ENCODE results near the gene POLR1B. TPM values are rescaled to one million over a fixed set of nuclear protein-coding genes. Genes with fewer than 3 reads are reported as not detected.
"Not testable (repeated sequence)": the region's sequence is repeated elsewhere in the genome, so short reads cannot be mapped to it uniquely, and the experiment has no call there.

POLR1B gene
- total RNA-seq, 4 donors from 2014 or later, result 10.0 to 12.4 (median 10.2) TPM

- WGBS, result 87% methylated on average over 8 of the region's 8 CpGs
- intact Hi-C loops (cut with DNase I), result loop anchor here (10.0 kb wide), 1 partner anchor 347 kb away; no protein-coding TSS in a partner anchor
- Histone ChIP-seq H3K4me1 (no peaks in the 10 kb centered on the region), H3K4me3 (no peak overlapping the region), H3K36me3 (no peaks in the 10 kb centered on the region), H3K27ac (replicated peaks in 1 of 4) (no peak overlapping the region), H3K9me3 (no peaks in the 10 kb centered on the region), H3K27me3 (no peaks in the 10 kb centered on the region)
- no peak for TF ChIP-seq POLR2A (IDR thresholded peaks at IDR 0.05; ENCODE audit: low read depth)
- TF ChIP-seq POLR2AphosphoS5 (IDR thresholded peaks at IDR 0.05), result no peak
- TF ChIP-seq, protein P1, sequence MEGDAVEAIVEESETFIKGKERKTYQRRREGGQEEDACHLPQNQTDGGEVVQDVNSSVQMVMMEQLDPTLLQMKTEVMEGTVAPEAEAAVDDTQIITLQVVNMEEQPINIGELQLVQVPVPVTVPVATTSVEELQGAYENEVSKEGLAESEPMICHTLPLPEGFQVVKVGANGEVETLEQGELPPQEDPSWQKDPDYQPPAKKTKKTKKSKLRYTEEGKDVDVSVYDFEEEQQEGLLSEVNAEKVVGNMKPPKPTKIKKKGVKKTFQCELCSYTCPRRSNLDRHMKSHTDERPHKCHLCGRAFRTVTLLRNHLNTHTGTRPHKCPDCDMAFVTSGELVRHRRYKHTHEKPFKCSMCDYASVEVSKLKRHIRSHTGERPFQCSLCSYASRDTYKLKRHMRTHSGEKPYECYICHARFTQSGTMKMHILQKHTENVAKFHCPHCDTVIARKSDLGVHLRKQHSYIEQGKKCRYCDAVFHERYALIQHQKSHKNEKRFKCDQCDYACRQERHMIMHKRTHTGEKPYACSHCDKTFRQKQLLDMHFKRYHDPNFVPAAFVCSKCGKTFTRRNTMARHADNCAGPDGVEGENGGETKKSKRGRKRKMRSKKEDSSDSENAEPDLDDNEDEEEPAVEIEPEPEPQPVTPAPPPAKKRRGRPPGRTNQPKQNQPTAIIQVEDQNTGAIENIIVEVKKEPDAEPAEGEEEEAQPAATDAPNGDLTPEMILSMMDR (IDR thresholded peaks at IDR 0.05), result no peak
- TF ChIP-seq EP300 (IDR thresholded peaks at IDR 0.05), result no peak
- DNase-seq (ENCODE audit: extremely low spot score), result no peak
Measured at GRCh38 chr2:112607680-112608438, 65.6 kb downstream of the POLR1B start.

DNA sequence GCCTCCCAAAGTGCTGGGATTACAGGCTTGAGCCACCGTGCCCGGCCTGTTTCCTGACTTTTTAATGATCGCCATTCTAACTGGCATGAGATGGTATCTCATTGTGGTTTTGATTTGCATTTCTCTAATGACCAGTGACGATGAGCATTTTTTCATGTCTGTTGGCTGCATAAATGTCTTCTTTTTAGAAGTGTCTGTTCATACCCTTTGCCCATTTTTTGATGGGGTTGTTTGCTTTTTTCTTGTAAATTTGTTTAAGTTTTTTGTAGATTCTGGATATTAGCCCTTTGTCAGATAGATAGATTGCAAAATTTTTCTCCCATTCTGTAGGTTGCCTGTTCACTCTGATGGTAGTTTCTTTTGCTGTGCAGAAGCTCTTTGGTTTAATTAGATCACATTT is 67.1 kb downstream of the POLR1B start:
- not testable (repeated sequence) for H3K27me3 ChIP-seq; H3K9me3 ChIP-seq; H3K4me3 ChIP-seq; DNase-seq (ENCODE audit: extremely low spot score); H3K27ac ChIP-seq (replicated peaks in 1 of 4); H3K4me1 ChIP-seq; H3K36me3 ChIP-seq
- intact Hi-C loops (cut with DNase I), result loop anchor here (10.0 kb wide), 1 partner anchor 345 kb away; no protein-coding TSS in a partner anchor
- WGBS, result 95% methylated on average over 4 of the region's 4 CpGs

GRCh38 chr2:112612283-112612682 is 70.0 kb downstream of the POLR1B start:
- H3K4me3 ChIP-seq; H3K27me3 ChIP-seq; H3K27ac ChIP-seq (replicated peaks in 1 of 4); H3K9me3 ChIP-seq; DNase-seq (ENCODE audit: extremely low spot score); H3K36me3 ChIP-seq; intact Hi-C loops (cut with DNase I); H3K4me1 ChIP-seq: not testable (repeated sequence)
- 87% methylated on average over 1 of the region's 1 CpG for WGBS

DNA sequence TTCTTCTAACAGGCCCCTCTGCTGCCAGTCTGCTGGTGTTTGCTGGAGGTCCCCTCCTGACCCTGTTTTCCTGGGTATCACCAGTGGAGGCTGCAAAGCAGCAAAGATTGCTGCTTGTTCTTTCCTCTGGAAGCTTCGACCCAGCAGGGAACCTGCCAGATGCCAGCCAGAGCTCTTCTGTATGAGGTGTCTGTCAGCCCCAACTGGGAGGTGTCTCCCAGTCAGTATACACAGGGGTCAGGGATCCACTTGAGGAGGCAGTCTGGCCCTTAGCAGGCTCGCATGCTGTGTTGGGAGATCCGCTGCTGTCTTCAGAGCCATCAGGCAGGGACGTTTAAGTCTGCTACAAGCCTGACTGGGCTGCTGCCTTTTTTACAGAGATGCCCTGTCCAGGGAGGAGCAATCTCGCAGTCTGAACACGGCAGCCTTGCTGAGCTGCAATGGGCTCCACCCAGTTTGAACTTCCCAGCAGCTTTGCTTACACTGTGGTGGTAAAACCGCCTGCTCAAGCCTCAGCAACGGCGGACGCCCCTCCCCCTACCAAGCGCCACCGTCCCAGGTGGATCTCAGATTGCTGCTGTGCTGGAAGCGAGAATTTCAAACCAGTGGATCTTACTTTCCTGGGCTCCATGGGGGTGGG is 72.1 kb downstream of the POLR1B start:
- H3K4me1 ChIP-seq, result no peaks in the 10 kb centered on the region
- no peak for DNase-seq (ENCODE audit: extremely low spot score)
- no peaks in the 10 kb centered on the region for H3K27me3 ChIP-seq
- 80% methylated on average over 5 of the region's 13 CpGs for WGBS
- H3K27ac ChIP-seq (replicated peaks in 1 of 4), result no peak overlapping the region
- intact Hi-C loops (cut with DNase I), result no loop called here
- TF ChIP-seq POLR2AphosphoS5 (IDR thresholded peaks at IDR 0.05), result no peak
- TF ChIP-seq, protein P1 (IDR thresholded peaks at IDR 0.05), result no peak
- no peak for TF ChIP-seq EP300 (IDR thresholded peaks at IDR 0.05)
- TF ChIP-seq POLR2A (IDR thresholded peaks at IDR 0.05; ENCODE audit: low read depth), result no peak
- H3K9me3 ChIP-seq, result no peaks in the 10 kb centered on the region
- no peaks in the 10 kb centered on the region for H3K36me3 ChIP-seq
- no peak overlapping the region for H3K4me3 ChIP-seq

DNA sequence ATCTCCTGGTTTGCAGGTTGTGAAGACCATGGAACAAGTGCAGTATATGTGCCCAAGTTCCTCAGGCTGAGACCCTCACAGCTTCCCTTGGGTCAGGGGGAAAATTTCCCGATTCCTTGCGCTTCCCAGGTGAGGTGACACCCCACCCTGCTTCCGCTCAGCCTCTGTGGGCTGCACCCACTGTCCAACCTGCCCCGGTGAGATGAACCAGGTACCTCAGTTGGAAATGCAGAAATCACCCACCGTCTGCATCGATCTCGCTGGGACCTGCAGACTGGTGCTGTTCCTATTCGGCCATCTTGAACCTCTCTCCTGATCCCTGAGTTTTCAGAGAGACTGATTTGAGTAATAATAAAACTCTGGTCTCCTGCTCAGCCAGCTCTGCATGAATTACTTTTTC is 72.8 kb downstream of the POLR1B start:
- TF ChIP-seq, protein P1 (IDR thresholded peaks at IDR 0.05), result no peak
- no peak for TF ChIP-seq EP300 (IDR thresholded peaks at IDR 0.05)
- TF ChIP-seq POLR2AphosphoS5 (IDR thresholded peaks at IDR 0.05), result no peak
- no peak for TF ChIP-seq POLR2A (IDR thresholded peaks at IDR 0.05; ENCODE audit: low read depth)
- Histone ChIP-seq H3K27ac (replicated peaks in 1 of 4) (no peak overlapping the region), H3K36me3 (no peaks in the 10 kb centered on the region), H3K9me3 (no peaks in the 10 kb centered on the region), H3K27me3 (no peaks in the 10 kb centered on the region), H3K4me3 (no peak overlapping the region), H3K4me1 (no peaks in the 10 kb centered on the region)
- intact Hi-C loops (cut with DNase I), result no loop called here
- no peak for DNase-seq (ENCODE audit: extremely low spot score)
- WGBS, result 93% methylated on average over 8 of the region's 8 CpGs

DNA sequence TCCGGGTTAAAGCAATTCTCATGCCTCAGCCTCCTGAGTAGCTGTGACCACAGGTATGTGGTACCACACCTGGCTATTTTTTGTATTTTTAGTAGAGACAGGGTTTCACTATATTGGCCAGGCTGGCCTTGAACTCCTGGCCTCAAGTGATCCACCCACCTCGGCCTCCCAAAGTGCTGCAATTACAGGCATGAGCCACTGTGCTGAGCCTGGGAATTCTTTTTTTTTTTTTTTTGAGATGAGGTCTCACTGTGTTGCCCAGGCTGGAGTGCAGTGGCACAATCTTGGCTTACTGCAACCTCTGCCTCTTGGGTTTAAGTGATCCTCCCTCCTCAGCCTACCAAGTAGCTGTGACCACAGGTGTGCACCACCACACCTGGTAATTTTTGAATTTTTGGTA is 73.5 kb downstream of the POLR1B start:
- H3K9me3 ChIP-seq; H3K27ac ChIP-seq (replicated peaks in 1 of 4); H3K4me1 ChIP-seq; H3K36me3 ChIP-seq; H3K4me3 ChIP-seq; H3K27me3 ChIP-seq; intact Hi-C loops (cut with DNase I); DNase-seq (ENCODE audit: extremely low spot score): not testable (repeated sequence)
- 95% methylated on average over 2 of the region's 2 CpGs for WGBS
